ENCODE results near the gene POF1B. TPM values are rescaled to one million over a fixed set of nuclear protein-coding genes. Genes with fewer than 3 reads are reported as not detected.
A peak's percentile ranks its signal among the peaks of the same experiment; 100 is the strongest.
"Not testable (repeated sequence)": the region's sequence is repeated elsewhere in the genome, so short reads cannot be mapped to it uniquely, and the experiment has no call there.

Gene POF1B
- total RNA-seq = 6.3 TPM

GRCh38 chrX:85379174-85379907 lies at the start of gene POF1B:
Gene POF1B, minus strand, starts transcription at chrX:85379665. Its CDS starts 211 bp downstream, at chrX:85379454.
- DNase-seq = peak; percentile 14

- no peak for DNase-seq
Observed at GRCh38 chrX:85429066-85429465, 49.6 kb upstream of the POF1B start.

DNA sequence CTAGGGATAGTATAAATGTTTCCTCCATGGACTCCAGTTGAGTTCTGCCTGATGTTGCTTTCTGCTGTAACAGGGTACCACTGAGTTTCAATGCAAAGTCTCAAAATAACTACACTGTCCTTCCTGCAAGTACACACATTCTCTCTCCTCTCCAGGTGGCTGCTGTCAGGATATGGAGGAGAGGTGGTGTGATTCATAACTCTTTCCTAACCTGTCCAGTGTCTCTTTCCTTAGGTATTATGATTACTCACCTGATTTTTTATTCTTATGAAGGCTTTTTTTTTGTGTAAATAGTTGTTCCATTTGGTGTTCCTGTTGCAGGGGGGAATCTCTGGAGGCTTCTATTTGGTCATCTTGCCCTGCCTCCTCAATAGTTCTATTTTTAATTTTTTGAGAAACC lies 39.8 kb upstream of the POF1B start:
- DNase-seq = no peak

GRCh38 chrX:85391878-85392238 lies 12.4 kb upstream of the POF1B start:
- DNase-seq = no peak

GRCh38 chrX:85391185-85391877 lies 11.9 kb upstream of the POF1B start:
- DNase-seq = no peak

GRCh38 chrX:85381602-85382001 lies 2.1 kb upstream of the POF1B start:
- DNase-seq = no peak

DNA sequence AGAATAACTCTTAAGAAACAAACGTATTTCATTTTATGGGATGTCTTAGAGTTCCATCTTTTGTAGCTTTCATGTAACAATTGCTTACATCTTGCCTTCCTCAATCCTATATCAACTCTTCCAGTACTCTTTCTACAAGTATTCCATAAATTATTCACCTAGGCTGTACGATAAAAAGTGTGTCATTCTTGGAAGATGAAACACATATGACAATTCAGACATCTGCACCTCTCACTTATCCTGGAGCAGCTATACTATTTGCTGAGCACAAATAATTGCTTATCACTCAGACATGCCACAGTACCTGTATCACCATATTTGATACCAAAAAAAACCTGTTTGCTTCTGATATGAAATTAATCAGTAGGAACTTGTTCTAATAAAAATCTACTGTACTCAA lies 1.0 kb downstream of the POF1B start:
- DNase-seq = no peak

DNA sequence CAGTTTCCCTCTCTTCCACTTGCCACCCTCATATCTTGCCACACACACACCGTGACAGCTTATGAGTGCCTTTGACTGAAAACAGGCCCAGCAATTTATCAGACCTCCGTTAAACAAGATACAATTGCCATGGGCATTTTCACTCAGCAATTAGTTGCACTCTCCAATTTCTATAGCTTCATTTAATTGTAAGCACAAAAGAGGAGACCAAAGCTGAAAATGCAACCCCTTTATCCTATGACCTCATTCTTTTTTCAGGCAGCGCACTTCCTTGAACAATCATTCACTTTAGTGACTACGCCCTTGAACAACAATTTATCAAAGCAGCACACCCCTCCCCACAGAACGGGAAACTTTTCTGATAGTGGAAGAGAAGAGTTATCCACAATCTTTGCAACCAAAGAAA lies 4.1 kb downstream of the POF1B start:
- peak; percentile 5 for DNase-seq

GRCh38 chrX:85365370-85365995 lies 14.0 kb downstream of the POF1B start:
- DNase-seq = no peak

DNA sequence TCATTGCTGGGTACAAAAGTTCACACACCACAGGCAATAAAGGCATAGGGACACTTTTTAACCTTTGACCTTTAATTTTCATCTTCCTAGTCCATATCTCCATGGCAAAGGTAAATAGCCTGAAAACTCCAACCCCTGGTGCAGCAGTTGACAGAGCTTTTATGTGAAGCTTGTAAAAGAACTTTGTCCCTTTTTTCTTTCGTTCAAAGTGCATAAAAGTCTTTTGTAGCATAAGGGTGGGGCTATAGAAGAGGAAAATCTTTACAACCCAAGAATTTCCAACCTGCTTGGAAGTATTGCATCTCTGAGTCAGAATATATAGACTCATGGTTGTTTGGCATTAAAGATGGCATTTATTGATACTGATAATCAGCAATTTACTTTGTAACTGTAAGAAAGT lies 20.4 kb downstream of the POF1B start:
- no peak for DNase-seq

- no peak for DNase-seq
Observed at GRCh38 chrX:85345523-85345922, 33.9 kb downstream of the POF1B start.

DNA sequence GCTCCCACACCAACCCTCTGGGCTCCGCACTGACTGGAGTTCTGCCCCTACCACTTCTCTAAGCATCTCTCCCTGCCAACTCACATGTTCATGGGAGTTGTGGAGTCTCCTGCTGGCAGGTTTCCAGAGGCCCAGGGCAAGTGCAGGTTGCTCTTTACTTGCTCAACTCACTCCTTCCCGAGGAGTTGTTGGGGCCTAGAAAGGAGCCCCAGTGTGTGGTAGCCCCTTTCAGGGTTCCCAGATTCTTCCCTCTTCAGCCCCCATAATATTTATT lies 52.5 kb downstream of the POF1B start:
- DNase-seq = no peak

DNA sequence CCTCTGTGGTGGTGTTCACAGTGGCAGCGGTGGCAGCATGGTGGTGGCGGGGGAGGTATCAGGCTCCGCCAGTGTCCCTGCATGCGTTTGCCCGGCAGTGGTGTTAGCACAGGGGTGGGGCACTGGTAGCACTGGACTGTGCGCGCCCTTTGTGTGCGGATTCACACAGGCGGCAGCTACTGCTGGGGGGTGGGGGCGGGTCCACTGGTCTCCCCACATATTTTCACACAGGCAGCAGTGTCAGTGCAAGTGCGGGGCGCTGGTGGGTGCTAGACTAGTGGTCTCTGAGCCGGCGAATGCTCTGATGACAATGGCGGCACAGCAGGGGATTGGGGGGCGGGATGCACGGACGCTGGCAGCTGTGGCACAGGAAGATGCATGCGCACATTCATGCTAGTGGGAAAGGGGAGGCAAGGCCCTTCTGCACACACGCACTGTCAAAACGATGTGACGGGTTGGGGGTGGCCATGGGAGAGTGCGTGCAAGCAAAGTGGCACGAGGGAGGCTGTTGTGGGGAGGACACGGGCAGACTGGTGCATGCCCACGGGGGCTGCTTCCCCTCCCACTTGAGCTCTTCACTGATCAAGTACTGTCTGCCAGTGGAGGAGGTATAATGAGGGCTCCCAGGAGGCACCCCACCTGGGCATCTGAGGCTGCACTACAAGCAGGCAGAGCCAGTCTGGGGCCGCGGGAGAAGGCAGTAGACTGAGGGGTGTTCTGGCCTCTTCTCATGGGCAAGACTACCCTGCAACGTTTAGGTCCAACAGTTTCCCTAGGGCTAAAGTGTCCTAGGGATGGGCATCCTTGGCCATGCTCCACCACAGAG lies 53.0 kb downstream of the POF1B start:
- DNase-seq = no peak

DNA sequence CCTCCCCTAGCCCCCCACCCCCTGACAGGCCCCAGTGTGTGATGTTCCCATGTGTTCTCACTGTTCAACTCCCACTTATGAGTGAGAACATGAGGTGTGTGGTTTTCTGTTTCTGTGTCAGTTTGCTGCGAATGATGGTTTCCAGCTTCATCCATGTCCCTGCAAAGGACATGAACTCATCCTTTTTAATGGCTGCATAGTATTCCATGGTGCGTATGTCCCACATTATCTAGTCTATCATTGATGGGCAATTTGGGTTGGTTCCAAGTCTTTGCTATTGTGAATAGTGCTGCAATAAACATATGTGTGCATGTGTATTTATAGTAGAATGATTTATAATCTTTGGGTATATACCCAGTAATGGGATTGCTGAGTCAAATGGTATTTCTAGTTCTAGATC lies 68.1 kb downstream of the POF1B start:
- not testable (repeated sequence) for DNase-seq

DNA sequence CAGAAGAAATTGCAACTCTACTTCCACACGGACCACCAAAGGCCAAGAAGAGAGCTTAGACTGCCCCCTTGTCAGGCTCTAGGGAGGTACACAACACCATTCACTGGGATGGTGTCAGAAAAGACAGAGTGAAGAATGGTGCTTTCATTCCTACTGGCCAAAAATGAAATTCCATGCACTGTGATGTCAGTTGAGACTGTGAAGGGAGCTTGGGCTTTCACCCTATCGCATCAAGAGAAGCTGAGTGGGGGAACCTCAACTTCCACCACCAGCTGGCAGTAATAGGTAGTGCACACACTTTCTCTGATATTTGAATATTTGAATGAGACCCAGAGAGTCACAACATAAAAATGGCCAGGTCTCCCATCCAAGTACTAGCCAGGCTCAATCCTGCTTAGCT lies 69.7 kb downstream of the POF1B start:
- no peak for DNase-seq

DNA sequence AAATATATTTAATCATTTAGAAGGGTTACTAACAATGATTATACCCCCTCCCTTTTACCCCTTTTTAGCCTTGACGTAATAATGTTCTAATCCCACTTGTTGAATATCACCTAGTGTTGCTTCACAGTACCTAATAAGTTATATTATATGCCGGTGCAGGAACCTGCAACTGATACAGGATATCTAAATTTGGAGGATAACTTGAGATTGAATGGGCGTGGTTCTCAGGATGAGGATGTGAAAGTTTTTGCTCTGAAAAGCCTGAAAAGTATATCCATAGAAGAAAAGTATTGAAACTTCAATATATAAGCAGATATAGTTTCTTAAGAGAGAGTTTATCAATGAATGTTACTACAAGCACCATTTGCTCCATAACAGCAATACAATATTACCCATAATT lies 75.9 kb downstream of the POF1B start:
- DNase-seq = no peak

DNA sequence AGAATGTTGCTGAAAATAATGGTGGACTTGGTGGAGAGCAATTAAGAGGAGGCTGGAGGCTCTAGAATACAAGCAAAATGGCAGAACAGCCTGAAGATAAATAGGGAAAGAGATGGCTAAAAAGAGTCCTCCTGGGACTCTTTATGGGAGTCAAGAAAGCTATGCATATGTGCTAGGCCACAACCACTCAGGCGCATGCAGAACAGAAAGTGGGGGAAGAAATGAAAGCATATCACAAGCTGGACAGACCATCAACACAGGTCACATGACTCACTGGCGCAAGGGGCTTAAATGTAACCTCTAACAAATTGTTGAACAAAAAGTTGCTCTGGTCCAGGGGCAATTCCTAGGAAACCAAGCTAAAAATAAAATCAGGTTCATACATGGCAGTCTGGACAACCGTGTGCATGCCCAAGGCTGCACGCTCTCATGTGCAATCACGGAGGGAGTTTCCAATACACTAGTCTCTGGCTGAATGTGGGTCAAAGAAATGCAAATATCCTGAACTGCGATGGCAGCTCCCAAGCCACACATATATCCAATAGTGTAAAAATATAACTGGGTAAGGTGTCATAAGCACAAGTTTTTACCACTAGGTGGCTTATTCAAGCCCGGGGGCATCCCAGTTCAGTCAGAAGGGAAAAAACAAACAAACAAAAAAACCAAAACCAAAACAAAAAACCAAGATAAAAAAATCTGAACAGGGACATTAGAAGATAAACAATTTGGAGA lies 90.3 kb downstream of the POF1B start:
- DNase-seq = no peak

- not testable (repeated sequence) for DNase-seq
Observed at GRCh38 chrX:85285286-85285685, 94.2 kb downstream of the POF1B start.

- peak; percentile 66 for DNase-seq
Observed at GRCh38 chrX:85244450-85245211, 134.8 kb downstream of the POF1B start.

GRCh38 chrX:85243761-85244449 lies 135.6 kb downstream of the POF1B start, which contains the start of the genes SATL1 and ZNF711:
Gene SATL1, minus strand, starts transcription at chrX:85243779. Its CDS starts 134,811 bp downstream, at chrX:85108968.
Gene ZNF711, plus strand, starts transcription at chrX:85243991. Its CDS starts 3,582 bp downstream, at chrX:85247573.
- peak; percentile 92 for DNase-seq

DNA sequence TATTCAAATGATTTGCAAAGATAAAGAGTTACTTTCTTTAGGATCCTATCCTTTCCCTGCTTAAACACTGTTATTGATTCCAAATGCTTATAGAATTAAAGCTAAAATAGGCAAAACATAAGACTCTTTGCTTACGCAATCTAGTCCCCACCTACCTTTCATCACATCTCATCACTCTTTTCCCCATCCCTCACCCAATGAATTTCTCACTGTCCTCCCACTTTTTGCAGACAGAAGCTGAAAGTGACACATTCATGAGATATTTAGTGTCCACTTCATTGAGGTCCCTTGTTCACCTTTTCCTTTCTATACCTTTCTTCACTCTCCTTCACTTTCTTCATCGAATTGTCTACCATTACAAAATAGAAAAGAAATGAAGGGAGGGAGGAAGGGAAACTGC lies 136.3 kb downstream of the POF1B start:
- peak; percentile 10 for DNase-seq

Measured in tongue (tissue), 2 donors.